K562 (cell line): ENCODE data around the gene WDR64. TPM values are rescaled to one million over a fixed set of nuclear protein-coding genes. Genes with fewer than 3 reads are reported as not detected.

Experiments
- ATAC-seq: fragments of 200-7000 bp; cut with Tn5 transposase; 3 replicates; pipeline ENCODE4 v1.9.1; 2020; ENCODE audit warnings: moderate library complexity
- BruUV-seq: library from RNA; stranded (reverse); fragments of 400-500 nt; replicated peaks from 2 replicates; lab custom pipeline; 2021; lab: Mats Ljungman, UMichigan
- CTCF ChIA-PET: fragments of 300-600 bp; formaldehyde crosslinking; extraction: SDS; loops from one replicate; lab custom pipeline; 2021; ENCODE audit warnings: low intra/inter-chr PET ratio; lab: Yijun Ruan, JAX
- POLR2A ChIA-PET: fragments of 300-600, 350-650 bp; sonication (Branson Sonifier 250); formaldehyde crosslinking; extraction: SDS; loops from one replicate; lab custom pipeline; 2021; ENCODE audit warnings: antibody characterized with exemption, inconsistent platforms; lab: Yijun Ruan, JAX
- DNase-seq, 4 experiments: peaks; one replicate each; pipeline versions ENCODE4 v3.0.0 to v3.0.0-alpha.2; 2011 to 2018; ENCODE audit warnings: low spot score in 3 of 4, mixed read lengths in 3 of 4; ENCODE audit errors: extremely low read depth in 1 of 4
- FAIRE-seq: peaks from 2 replicates; lab custom pipeline; 2011; peaks lifted over from hg19 to GRCh38; lab: Jason Lieb, UNC
- H2AFZ ChIP-seq: 2 replicates; pipeline ENCODE4 v1.6.0; 2011; ENCODE audit warnings: low read depth, low read length, control low read depth, inconsistent platforms
- H3K27ac ChIP-seq: fragments of 200-600 bp; 3 replicates; pipeline ENCODE4 v1.8.0; 2011; ENCODE audit warnings: low read depth, mild to moderate bottlenecking, control low read depth, inconsistent platforms, low read length, moderate library complexity, mixed read lengths; ENCODE audit errors: extremely low read depth
- H3K27me3 ChIP-seq, 2 experiments: fragments of 300-600 bp in 1 of 2; 2 replicates in 1 of 2; 3 replicates in 1 of 2; pipeline versions ENCODE4 v1.6.0 to v1.8.0; 2011; ENCODE audit warnings: inconsistent platforms in 2 of 2, low read length in 2 of 2, mild to moderate bottlenecking in 1 of 2, mixed read lengths in 1 of 2, moderate library complexity in 1 of 2; ENCODE audit not compliant: control insufficient read depth in 2 of 2, insufficient read depth in 2 of 2
- H3K36me3 ChIP-seq: fragments of 300-600 bp; 3 replicates; pipeline ENCODE4 v1.8.0; 2011; ENCODE audit warnings: mild to moderate bottlenecking, low read length, inconsistent platforms; ENCODE audit not compliant: control insufficient read depth, insufficient read depth
- H3K4me1 ChIP-seq, 2 experiments: fragments of 200-600 bp in 1 of 2; replicated peaks in 1 of 2; 2 replicates in 1 of 2; 3 replicates in 1 of 2; pipeline versions ENCODE4 v1.5.1 to v1.8.0; 2011; ENCODE audit warnings: inconsistent platforms in 2 of 2, low read length in 2 of 2, mild to moderate bottlenecking in 1 of 2, mixed read lengths in 1 of 2, moderate library complexity in 1 of 2; ENCODE audit not compliant: control insufficient read depth in 2 of 2, insufficient read depth in 2 of 2
- H3K4me2 ChIP-seq: 2 replicates; pipeline ENCODE4 v1.6.1; 2011; ENCODE audit warnings: low read length, control low read depth, inconsistent platforms, mixed read lengths; ENCODE audit not compliant: insufficient read depth
- H3K4me3 ChIP-seq: fragments of 200-600 bp; sonication (generic), shearing (Covaris generic); 2 replicates; pipeline ENCODE4 v1.5.1; 2016; ENCODE audit warnings: control low read depth, inconsistent platforms
- H3K79me2 ChIP-seq: fragments of 200-600 bp; 3 replicates; pipeline ENCODE4 v1.8.0; 2011; ENCODE audit warnings: low read length, inconsistent platforms; ENCODE audit not compliant: control insufficient read depth, insufficient read depth
- H3K9ac ChIP-seq, 2 experiments: 2 replicates each; pipeline versions ENCODE4 v1.6.0 to v1.6.1; 2011; ENCODE audit warnings: low read depth in 2 of 2, low read length in 2 of 2, control low read depth in 1 of 2, inconsistent platforms in 1 of 2, mild to moderate bottlenecking in 1 of 2, mixed read lengths in 1 of 2; ENCODE audit not compliant: insufficient read depth in 1 of 2
- H3K9me1 ChIP-seq: one replicate; pipeline ENCODE4 v1.6.0; 2011; ENCODE audit warnings: inconsistent platforms, mild to moderate bottlenecking, low read length, moderate library complexity; ENCODE audit not compliant: control insufficient read depth, insufficient read depth
- H3K9me3 ChIP-seq: replicated peaks from 2 replicates; pipeline ENCODE4 v1.5.1; 2011; ENCODE audit warnings: low read depth, low read length, inconsistent platforms; ENCODE audit not compliant: control insufficient read depth, insufficient read depth
- H4K20me1 ChIP-seq: replicated peaks from 2 replicates; pipeline ENCODE4 v1.6.1; 2011; ENCODE audit warnings: low read length, inconsistent platforms, mixed read lengths; ENCODE audit not compliant: control insufficient read depth, insufficient read depth
- ATF3 ChIP-seq, 2 experiments: fragments of 450-650 bp in 1 of 2; sonication (generic) in 1 of 2; formaldehyde crosslinking in 1 of 2; IDR thresholded peaks in 1 of 2; conservative IDR thresholded peaks in 1 of 2; 2 replicates each; pipeline versions ENCODE4 v1.6.1 to v1.8.1; 2016 to 2023; ENCODE audit warnings: mild to moderate bottlenecking in 2 of 2, moderate library complexity in 2 of 2, inconsistent platforms in 1 of 2, missing genetic modification reagents in 1 of 2
- ZNF121 ChIP-seq: sonication (generic); formaldehyde crosslinking; conservative IDR thresholded peaks from 2 replicates; pipeline ENCODE4 v1.8.0; 2022; ENCODE audit warnings: missing genetic modification reagents
- ZNF143 ChIP-seq: sonication (generic); formaldehyde crosslinking; IDR thresholded peaks from 2 replicates; pipeline ENCODE4 v1.9.0; 2022; ENCODE audit warnings: mild to moderate bottlenecking, missing genetic modification reagents
- ZNF76 ChIP-seq: fragments of 250-450 bp; sonication (Bioruptor Pico); IDR thresholded peaks from 2 replicates; pipeline ENCODE4 v1.4.0; 2020; ENCODE audit warnings: mild to moderate bottlenecking, moderate library complexity, borderline replicate concordance
- WGBS: fragments of 100-300 bp; shearing (Covaris generic); methylation state at CpG from one replicate; pipeline ENCODE4 v1.1.6; 2016; ENCODE audit warnings: low coverage, mixed read lengths; ENCODE audit not compliant: insufficient coverage; ENCODE audit errors: missing lambda C conversion rate; 5-methylcytosine and 5-hydroxymethylcytosine counted together
- in situ Hi-C: fragments of 300-500 bp; cut with MboI; formaldehyde crosslinking; loops from 4 replicates; pipeline ENCODE4 v1.15.0; 2018; ENCODE audit warnings: inconsistent platforms, mixed read lengths
- intact Hi-C: fragments of 100-400 bp; cut with micrococcal nuclease; formaldehyde crosslinking; loops from 2 replicates; pipeline ENCODE4 v1.14.2; 2022
- polyA plus RNA-seq, 8 experiments: library from polyadenylated mRNA; depleted of rRNA in 4 of 8; stranded (reverse) in 5 of 8; unstranded in 3 of 8; fragments of >200 nt; fragmentation: Nextera tagmentation in 2 of 8; fragmentation: Illumina TruSeq in 1 of 8; extraction: Ambion mirVana in 2 of 8; extraction: Trizol in 1 of 8; gene quantifications; 2 replicates each; pipeline versions ENCODE4 v1.2.1 to v1.2.3, GENCODE V29; 2011 to 2014; ENCODE audit warnings: inconsistent platforms in 1 of 8, missing spikeins in 1 of 8
- total RNA-seq, 7 experiments: library from RNA; depleted of rRNA in 6 of 7; stranded (reverse); fragments of >200 nt in 6 of 7; fragmentation: Illumina TruSeq in 2 of 7; extraction: Trizol in 2 of 7; gene quantifications; 2 replicates each; pipeline versions ENCODE4 v1.2.1 to v1.2.3, GENCODE V29; 2011 to 2021; ENCODE audit warnings: low replicate concordance in 1 of 7

WDR64 gene
- total and polyA plus RNA-seq, 9 of the 15 experiments (the other 6 are each of a cell fraction or from before 2014, with no cell fraction given): 0.06 to 0.29 (median 0.19) TPM; not detected in 5

GRCh38 chr1:241644259-241644658, 7.8 kb upstream of the WDR64 start:
- H2AFZ ChIP-seq: no peak overlapping the region
- H3K9ac ChIP-seq: no peak overlapping the region
- in situ Hi-C loops: no loop called here
- ATAC-seq (no peak), DNase-seq (no peak), FAIRE-seq (no peak)
- intact Hi-C loops: no loop called here
- TF ChIP-seq ZNF121 (peak; percentile 68), ZNF76 (CRISPR knock-in tag) (no peak), ZNF143 (CRISPR knock-in tag) (no peak), ATF3 (IDR thresholded peaks at IDR 0.05) (no peak), ATF3 (CRISPR knock-in tag; conservative IDR thresholded peaks at IDR 0.05) (no peak)
- peaks cover 22% of the 10 kb centered on the region for H3K9me3 ChIP-seq
- peaks cover 6 to 7% of the 10 kb centered on the region in 2 experiments for H3K4me1 ChIP-seq
- ChIA-PET POLR2A (interaction anchor here (0.6 to 1.5 kb wide), 3 partner anchors 10 to 1853 kb away, joined by 3 to 4 read pairs (median 4); no protein-coding TSS in a partner anchor), CTCF (no interaction called here)
- no TSS peak for BruUV-seq
- H3K27me3 ChIP-seq: no peaks in the 10 kb centered on the region
- no peaks in the 10 kb centered on the region for H3K36me3 ChIP-seq
- H3K4me3 ChIP-seq: no peak overlapping the region
- WGBS: 85% methylated on average over 2 of the region's 2 CpGs
- no peak overlapping the region for H3K27ac ChIP-seq
- H3K79me2 ChIP-seq: peaks cover 8% of the 10 kb centered on the region
- no peak overlapping the region for H3K4me2 ChIP-seq
- no peaks in the 10 kb centered on the region for H4K20me1 ChIP-seq
- no peaks in the 10 kb centered on the region for H3K9me1 ChIP-seq
